NCI-H446 (cell line): Measurements from ENCODE around the gene WFIKKN1.
A peak's percentile ranks its signal among the peaks of the same experiment; 100 is the strongest.

Source experiments
- DNase-seq, 2 experiments: peaks; one replicate each; lab custom pipeline; 2025; lab: John Stamatoyannopoulos, UW

Gene WFIKKN1

DNA sequence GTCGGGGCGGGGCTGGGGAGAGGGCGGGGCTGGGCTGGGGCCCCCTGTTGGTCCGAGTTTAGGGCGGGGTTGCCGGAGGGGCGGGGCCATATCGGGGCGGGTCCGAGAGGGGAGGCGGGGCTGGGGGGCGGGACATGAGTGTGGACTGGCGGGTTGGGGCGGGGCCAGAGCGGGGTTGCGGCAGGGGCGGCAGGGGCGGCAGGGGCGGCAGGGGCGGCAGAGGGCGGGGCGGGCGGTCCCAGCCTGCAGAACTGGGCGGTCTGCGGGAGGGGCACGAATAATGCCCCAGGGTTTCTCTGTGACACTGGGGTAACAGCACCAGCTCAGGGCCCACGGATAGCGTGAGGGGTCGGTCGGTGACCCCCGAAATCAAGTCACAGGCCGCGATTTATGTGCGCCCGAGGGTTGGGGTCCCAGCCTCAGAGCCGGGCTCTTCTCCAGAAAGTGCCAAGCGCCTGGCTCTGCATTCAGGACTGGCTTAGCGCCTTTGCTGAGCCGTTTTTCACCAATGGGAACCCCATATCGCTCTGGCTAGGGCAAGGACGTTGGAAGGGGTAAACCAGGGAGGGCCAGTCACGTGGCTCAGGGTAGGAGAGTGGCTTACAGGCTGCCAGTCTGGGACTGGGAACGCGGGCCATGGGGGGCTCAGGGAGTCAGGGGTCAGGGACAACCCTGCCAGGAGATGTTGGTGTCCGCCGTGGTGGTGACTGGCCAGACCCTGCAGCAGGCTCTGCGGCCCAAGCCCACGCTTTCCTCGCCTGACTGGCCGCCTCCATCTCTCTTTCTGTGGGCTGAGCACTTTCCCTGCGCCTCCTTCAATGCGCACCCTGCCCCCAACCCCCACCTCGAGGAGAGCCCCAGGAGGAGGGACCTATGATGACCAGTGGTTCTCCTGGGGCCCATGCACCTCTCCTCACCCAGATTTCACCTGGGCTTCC lies 6.6 kb downstream of the WFIKKN1 start:
- peak; percentile 80 to 90 for DNase-seq

DNA sequence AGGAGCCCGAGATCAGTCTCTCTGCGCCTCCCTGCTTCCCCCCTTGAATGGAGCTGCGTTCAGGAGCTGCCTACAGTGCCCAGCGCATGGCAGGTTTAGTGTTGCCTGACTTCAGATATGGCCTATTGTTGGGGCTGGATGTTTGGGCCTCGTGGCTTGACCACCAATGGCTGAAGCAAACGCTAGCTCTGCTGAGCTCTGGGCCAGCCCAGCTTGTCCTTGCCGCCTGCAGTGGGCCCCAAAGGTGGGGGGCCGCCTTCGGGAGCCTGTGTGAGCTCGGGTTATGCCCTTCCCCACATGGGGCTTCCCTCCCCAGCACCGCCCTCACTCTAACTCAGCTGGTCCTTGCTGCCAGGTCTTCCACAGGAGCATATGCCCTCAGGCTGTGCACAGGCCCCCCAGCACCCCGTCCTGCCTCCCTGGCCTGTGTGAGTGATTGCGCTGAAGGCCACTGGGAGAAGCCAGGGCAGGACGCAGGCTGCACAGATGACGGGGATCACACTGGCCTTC lies 7.3 kb downstream of the WFIKKN1 start:
- no peak for DNase-seq

DNA sequence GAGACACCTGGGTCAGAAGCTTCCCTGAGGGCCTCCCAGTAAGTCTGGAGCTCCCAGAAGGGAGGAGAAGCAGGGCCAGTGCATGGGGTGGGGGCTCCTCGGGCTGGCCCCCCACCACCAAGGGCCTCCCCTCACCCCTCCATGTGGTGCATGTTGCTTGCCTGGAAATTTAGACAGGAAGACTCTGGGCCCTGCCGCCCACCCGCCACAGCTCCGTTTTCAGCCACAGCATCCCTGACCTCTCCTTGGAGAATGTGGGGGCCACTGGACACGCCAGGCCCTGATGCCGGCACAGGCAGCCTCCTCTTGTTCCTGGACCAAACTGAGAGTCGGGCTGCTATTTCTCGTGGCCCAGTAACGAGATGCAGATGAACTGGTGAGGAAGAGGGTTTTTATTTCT lies 8.1 kb downstream of the WFIKKN1 start:
- no peak for DNase-seq

DNA sequence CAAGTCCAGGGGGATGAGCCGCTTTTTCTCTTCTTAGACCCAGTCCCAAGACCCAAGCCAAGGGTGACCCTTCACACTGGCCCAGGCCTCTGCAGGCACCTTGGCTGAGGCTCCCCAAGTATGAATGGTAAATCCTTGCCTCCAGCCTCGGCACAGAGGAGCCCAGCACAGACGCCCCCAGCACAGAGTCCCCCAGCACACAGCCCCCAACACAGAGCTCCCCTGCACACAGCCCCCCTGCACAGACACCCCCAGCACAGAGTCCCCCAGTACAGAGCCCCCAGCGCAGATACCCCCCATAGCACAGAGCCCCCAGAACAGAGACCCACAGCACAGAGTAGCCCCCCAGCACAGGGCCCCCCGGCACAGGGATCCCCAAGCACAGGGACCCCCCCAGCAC lies 9.8 kb downstream of the WFIKKN1 start:
- DNase-seq: no peak

DNA sequence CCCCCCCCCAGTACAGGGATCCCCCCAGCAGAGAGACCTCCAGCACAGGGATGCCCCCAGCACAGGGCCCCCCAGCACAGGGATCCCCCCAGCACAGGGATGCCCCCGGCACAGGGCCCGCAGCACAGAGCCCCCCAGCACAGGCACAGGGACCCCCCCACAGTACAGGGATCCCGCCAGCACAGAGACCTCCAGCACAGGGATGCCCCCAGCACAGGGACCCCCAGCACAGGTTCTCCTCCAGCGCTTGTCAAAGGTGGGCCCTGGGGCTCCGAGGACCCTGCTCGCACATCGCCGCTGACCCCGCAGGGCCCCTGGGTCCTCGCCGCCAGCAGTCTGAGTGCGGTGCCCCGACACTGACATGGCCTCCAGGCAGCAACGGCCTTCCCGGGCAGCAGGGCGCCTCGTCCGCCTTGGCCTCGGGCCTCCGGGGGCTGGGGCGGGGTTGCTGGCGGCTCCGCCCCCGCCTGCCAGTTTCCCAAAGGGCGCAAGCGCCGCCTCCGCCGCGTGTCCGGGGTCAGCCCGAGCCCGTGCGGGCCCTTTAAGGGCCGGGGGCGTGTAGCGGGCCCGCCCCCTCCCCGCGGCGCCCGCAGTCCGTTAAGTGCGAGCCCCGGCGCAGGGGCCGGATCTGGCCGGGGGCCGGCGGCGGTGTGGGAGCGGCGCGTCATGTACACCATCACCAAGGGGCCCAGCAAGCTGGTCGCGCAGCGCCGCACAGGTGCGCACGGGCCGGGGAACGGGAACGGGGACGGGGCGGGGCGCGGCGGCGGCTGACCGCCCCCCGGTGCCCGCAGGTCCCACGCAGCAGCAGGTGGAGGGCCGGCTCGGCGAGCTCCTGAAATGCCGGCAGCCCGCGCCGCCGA lies 10.8 kb downstream of the WFIKKN1 start, which contains the start of gene MCRIP2:
TSS of gene MCRIP2 (plus strand) at position 503 of the 863 bp plus-strand sequence. CDS start at position 667, 164 bp downstream.
- DNase-seq: peak; percentile 26 to 87

DNA sequence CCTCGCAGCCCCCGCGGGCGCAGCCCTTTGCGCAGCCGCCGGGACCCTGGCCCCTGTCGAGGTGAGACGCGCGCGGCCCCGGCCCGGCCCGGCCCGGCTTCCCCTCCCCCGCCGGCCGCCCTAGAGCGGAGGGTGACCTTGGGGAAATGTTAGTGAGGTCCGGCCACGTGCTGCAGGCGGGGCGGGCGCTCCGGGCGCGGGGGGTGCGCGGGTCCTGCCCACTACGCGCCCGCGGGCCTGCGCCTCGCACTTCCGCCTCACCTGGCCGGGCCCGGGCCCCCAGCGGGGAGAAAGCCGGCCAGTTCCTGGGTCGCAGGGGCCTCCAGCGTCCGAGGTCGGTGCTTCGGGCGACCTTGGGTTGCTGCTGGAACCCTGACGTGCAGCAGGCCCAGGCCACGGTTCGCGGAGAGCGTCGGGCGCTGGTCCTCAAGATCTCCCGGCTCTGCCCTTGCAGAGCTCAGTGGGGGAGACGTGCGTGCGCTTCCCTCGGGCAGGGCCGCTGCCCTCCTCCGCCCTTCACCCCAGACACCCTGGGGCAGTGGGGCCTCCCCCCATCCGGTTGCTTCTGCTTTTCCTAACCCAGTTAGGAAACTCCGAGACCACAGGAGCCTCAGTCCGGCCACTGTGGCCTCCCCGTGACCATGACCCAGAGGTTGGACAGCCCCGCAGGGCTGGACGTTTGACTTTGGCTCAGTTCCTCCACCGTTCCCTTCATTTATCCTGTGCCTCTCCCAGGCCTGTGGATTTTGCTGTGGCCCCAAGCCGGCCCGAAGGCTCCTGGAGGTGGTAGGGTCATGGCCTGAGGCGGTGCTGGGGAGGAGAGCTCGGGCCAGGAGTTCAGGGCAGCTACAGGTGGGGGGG lies 11.6 kb downstream of the WFIKKN1 start:
- DNase-seq: no peak

DNA sequence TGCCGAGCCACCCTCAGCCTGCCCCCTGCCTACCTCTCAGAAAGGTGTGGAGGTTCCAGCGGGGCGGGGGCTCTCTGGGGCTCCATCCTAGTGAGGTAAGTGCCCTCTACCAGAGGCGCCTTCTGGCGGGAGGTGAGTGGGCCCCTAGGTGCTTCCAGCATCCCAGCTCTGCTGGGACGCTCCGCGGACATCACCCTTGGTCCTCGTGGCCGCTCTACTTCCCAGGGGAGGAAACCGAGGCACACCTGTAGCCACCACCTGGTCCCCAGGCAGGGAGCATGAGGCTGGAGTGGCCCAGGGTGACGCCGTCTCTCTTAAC lies 12.2 kb downstream of the WFIKKN1 start:
- no peak for DNase-seq

DNA sequence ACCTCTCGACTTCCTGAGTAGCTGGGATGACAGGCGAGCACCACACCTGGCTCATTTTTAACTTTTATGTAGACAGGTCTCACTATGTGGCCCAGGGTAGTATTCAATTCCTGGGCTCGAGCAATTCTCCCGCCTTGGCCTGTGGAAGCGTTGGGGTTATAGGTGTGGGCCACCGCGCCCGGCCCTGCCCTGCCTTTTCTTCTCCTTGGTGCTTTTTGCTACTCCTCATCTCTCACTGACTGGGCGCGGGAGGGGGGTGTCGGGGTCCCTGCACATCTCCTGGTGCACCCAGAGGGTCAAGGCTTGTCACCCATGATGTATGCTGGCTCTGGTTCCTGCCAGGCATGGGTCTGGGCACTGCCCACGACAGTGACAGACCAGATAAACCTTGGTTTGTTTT lies 13.8 kb downstream of the WFIKKN1 start:
- no peak for DNase-seq

DNA sequence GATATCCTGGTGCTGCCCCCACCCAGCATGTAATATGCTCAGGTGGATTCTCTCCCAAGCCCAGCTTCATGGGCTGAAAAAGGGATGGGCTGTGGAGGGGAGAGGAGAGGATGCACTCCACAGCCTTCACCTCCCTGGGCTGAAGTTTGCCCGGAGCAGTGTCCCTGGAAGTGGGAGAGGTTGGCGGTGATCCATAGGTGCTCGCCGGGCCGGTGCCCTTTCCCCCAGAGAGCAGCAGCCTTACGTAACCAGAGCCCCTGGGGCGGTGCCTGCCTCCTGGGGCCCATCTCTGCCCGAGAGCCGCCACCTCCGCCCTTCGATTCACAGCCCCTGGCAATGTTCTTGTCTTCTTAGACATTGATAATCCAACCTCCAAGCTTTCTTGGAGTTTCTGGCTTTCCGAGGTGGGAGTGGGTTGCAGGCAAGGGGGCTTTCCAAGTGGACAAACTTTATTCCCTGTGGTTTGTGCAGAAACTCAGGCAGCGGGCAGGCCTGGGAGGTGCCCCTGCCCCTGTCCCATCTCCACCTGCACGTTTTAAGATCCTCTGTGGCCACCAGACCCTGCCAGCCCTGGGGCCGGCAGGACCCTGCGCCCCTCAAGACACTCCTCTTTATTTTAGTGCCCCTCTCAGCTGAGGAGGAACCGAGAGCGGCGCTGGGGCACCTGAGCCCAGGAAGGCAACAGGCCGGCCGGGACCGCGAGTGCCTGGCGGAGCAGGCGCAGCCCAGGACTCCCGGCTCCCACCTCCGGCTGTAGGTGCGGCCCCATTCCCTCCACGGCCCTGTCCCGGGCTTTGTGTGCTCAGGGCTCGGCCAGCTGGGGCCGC lies 15.3 kb downstream of the WFIKKN1 start:
- DNase-seq: no peak

DNA sequence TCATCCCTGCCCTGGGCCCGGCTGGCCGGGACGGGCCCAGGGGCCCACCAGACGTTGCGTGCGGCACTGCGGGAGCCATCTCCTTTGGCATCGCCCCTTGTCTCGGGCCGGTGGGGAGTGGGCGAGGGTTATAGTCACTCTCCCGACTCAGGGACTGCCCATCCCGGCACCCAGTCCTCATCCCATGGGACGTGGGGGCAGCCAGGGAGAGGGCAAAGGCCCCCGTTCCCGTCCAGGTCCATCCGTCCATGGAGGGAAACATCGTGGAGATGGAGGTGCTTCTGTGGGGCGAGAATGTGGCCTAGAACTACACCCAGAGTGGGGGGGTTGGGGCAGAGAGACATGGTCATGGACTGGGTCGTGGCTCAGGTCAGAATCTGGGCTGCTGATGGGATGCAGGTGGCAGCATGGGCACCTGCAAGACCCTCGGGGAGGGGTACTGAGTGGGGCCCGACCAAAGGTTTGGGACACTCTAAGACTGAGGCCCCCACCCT lies 15.9 kb downstream of the WFIKKN1 start:
- no peak for DNase-seq

DNA sequence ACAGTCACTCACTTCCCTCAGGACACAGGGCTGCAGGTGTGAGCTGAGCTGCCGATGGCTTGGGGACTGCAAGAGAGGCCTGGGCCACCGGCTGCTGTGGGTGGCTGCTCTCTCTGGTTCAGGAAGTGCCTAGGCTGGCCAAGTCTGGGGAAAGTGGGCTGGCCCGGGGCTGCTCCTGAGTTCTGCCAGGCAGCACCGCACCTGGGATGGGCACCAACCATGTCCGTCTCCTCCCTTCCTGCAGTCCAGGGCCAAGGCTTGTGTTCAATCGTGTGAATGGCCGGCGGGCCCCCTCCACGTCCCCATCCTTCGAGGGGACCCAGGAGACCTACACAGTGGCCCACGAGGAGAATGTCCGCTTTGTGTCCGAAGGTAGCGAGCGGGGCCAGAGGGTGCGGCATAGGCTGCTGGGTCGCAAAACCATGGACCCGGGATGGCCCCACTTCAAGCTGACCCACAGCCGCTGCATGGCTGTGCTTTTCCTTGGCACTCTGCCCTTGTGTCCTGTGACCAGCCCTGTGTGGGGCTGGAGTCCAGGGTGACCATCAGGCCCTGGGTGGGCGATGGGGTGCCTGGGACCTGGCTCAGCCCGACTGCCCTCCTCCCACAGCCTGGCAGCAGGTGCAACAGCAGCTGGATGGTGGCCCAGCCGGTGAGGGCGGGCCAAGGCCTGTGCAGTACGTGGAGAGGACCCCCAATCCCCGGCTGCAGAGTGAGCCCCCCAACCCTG lies 16.6 kb downstream of the WFIKKN1 start:
- DNase-seq: no peak

DNA sequence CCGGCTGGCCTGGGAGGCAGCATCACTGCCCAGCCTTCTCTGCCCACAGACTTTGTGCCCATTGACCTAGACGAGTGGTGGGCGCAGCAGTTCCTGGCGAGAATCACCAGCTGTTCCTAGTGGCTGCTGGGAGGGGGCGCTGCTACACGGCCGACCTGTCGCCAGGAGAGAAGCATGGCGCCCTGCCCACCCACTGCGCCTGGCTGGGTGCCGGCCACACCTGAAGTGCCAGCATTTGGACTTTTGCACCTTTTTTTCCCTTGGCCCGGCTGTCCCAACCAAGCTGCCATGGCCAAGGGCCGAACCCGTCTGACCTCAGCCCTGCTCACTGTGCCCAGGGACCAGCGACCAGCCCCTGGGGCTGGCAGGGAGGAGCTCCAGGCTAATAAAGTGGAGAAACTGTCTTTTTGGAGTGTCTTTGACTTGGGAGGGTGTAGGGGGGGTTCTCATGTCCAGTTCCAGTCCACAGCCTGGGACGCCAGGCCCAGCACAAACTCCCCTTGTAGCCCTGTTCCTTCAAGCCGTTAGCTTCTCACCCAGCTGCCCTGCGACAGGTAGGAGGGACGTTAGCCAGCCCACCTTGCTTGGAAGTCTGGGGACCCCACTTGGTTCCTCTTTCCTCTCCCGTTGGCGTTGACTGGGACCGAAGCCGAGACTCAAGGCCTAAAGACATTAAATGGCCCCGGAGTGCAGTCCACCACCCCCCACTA lies 17.4 kb downstream of the WFIKKN1 start:
- peak in 1 of 2 experiments; percentile 46 for DNase-seq

DNA sequence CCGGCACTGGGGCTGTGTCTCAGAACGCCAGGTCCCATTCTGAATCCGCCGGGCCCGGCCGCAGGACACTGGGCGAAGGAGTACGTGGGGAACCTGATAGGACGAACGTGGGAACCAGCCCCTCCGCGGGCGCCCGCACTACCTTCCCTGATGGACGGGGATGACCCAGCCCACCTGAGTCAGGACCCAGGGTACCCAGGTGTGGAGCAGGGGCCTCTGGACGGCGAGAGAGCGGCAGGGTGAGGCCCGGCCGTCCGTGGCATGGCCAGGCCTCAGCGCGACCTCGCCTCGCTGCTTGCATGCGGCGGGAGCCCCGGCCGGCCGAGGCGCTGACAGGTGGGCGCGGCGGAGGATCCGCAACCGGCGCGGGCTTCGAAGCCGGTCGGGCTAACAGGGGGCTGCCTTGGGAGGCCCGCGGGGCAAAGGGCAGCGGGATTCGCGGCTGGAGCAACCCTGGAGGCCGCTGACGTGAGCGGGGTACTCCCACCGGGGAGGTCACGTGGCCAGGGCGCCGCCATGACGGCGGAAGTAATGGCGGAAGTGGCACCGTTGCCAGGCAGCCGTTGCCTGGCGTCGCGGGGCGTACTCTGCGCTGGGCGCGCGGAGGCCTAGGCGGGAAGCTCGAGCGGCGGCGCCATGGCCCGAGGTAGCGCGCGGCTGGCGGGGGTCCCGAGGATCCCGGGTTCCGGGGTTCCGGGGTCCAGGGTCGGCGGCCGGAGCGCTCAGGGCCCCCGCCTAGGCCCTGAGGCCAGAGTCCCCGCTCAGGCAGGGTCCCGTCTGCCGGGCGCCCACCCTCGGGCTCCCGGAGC lies 18.2 kb downstream of the WFIKKN1 start, which contains the start of gene WDR90:
TSS of gene WDR90 (plus strand) at position 585 of the 809 bp plus-strand sequence. CDS start at position 637, 52 bp downstream.
- peak; percentile 75 to 95 for DNase-seq

DNA sequence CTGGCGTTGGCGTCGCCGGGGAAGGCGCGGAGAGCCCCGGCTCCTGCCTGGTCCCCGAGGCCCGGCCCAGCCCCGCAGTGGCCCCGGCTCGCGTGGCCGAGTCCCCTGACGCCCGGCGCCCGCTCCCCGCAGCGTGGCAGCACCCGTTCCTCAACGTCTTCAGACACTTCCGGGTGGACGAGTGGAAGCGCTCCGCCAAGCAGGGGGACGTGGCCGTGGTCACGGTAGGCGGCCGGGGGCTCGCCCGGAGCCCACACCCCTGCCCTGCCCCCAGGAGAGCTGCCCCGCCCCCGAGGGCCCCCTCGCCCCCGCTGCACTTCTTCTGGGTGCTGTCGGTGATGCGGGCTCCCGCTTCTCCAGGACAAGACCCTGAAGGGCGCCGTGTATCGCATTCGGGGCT lies 18.8 kb downstream of the WFIKKN1 start:
- DNase-seq: no peak

DNA sequence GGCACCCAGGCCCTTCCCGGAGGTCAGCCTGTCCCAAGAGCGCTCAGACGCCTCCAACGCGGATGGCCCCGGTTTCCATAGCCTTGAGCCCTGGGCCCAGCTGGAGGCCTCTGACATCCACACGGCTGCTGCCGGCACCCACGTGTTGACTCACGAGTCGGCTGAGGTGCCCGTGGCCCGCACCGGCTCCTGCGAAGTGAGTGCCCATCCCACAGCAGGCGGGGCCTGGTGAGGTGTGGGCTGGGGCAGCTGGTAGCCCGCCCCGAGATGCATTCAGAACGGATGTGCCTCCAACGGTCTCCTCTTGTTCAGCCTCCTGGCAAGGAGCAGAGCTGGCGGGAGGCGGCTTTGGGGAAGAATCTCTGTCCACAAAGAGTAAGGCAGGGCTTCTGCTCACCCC lies 21.1 kb downstream of the WFIKKN1 start:
- DNase-seq: no peak

DNA sequence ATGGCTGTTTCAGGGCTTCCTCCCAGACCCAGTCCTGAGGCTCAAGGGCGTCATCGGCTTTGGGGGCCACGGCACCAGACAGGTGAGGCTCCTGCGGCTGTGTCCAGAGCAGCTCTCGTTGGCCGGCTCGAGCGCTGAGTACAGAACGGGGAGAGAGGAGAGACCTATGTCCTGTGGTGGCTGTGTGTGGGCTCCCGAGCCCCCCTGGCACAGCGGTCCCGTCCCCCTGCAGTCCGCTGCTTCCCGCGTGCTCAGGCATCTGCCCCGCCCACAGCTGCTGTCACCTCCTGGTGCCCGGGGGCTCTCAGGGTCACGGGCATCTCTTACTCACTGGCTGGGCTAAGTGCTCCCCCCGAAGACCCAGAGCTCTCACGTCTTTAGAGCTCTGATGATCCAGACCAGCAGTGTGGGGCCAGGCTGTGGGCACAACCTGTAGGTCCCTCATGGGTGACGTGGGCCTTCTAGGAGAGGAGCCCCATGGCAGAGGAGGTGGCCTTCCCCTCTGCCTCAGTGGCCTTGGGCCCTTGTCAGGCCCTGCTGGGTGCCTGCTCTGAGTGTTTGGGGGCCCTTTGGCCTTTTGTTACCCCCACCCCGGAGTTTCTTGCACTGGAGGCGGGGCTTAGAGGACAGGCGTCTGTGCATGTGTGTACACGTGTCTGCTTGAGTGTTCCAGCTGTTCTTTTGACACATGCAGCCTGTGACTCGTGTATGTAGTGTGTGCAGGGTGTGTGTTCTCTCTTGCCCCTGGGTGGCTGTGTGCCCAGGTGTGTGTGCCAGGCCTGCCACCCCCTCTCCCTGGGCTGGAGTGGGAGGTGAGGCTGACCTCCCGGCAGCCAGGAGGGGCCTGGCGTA lies 21.9 kb downstream of the WFIKKN1 start:
- DNase-seq: no peak

DNA sequence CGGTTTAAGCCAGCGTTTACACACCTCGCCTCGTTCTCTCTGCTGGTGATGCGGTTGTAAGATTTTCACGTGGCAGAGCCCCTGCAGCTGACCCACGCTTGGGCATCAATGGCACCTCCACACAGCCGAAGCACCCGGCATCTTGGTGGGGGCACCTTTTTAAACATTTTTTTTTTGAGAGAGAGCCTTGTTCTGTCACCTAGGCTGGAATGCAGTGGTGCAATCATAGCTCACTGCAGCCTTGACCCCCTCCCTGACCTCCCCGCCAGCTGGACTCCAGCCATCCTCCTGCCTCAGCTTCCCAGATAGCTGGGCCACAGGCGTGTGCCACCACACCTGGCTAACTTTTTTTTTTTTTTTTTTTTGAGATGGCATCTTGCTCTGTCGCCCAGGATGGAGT lies 23.2 kb downstream of the WFIKKN1 start:
- no peak for DNase-seq
